GM21576 (cell line): ENCODE data around the gene CRTAC1.

ENCODE experiments used
- ATAC-seq: cut with Tn5 transposase; IDR thresholded peaks from one replicate; pipeline ENCODE4 v1.9.1; 2021; ENCODE audit warnings: mild to moderate bottlenecking, moderate library complexity; ENCODE audit not compliant: unreplicated experiment

Gene CRTAC1, protein sequence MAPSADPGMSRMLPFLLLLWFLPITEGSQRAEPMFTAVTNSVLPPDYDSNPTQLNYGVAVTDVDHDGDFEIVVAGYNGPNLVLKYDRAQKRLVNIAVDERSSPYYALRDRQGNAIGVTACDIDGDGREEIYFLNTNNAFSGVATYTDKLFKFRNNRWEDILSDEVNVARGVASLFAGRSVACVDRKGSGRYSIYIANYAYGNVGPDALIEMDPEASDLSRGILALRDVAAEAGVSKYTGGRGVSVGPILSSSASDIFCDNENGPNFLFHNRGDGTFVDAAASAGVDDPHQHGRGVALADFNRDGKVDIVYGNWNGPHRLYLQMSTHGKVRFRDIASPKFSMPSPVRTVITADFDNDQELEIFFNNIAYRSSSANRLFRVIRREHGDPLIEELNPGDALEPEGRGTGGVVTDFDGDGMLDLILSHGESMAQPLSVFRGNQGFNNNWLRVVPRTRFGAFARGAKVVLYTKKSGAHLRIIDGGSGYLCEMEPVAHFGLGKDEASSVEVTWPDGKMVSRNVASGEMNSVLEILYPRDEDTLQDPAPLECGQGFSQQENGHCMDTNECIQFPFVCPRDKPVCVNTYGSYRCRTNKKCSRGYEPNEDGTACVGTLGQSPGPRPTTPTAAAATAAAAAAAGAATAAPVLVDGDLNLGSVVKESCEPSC

DNA sequence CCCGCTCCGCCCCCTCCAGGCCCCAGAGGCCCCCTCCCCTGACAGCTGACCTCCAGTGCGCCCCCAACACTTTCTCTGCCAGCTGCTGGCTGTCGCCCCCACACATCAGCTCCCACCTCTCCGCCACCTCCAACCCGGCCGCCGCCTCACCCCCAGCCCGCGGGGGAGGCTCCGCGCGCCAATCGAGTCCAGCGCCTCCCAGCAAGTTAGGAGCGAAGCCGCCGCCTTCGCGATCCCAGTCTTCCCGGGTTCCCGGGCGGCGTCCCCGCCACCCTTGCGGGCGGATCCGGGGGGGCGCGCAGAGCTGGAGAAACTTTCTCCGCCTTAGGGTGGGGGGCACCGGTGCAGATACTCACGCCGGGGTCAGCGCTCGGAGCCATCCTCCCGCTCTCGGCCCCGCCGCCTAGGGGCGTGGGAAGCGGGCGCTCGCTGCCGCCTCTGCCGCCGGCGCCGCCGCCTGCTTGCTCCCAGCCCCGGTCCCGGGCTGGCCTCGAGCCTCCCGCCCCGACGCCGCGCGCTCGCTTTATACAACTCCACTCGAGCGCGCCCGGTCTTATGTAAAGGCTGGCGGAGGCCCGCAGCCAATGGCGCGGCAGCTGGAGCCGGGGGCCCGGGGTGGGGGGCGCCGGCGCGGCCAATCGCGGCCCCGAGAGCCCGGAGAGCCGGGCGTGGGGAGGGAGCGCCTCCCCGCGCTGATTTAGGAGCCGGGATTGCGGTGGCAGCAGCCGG is at the start of gene CRTAC1:
CRTAC1 (minus strand) TSS at position 529 of the 729 bp plus-strand sequence; CDS start at position 380, 149 bp downstream.
- ATAC-seq, result no peak

DNA sequence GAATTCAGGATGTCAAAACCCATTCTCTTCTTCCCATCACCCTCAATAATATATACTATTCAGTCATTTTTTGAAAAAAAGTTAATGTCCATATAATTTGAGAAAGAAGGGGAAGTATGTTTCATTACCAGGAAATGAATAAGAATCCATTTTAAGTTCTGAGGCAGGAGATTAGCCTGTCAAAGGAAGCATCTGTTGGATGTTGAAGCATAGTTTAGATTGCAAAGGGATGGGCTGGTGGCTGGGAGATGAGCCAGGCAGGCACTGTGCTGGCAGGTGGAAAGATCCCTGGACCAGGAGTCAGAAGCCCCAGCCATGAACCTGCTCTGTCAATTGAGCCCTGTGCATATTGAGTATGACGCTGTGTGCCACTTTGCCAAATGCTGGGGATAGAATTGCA is 48.4 kb upstream of the CRTAC1 start:
- no peak for ATAC-seq

DNA sequence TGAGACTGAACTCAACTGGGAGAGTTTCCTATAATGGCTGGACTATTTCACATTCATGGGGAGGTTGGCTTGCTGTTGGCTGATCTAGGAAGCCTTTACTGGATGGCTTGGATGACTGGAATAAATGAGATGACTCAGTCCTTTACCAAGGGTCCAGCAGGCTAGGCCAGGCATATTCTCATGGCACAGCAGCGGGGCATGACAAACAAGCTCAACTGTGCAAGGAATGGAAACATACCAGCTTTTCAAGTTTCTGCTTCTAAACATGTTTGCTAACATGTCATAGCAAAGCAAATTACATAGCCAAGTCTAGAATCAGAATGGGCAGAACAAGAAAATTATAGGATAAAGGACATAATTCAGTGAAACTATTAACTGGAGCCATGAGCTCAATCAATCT is 46.8 kb upstream of the CRTAC1 start:
- no peak for ATAC-seq

DNA sequence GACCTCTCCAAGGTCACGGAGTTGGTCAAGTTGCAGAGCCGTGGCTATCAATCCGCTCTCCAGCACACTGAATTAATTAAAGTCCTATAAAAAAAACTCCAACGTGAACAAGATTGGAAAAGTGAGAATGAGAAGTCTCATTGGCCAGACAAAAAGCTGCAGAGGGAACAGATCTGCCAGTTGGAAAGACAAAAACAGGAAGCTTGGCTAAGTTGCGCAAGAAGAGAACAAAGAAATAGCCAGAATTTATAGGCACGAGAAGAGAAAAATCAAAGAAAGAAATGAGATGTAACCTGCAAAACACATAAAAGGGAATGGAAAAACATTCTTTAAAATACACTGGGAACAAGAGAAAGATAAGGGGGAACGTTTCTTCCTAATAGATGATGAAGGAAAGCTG is 45.7 kb upstream of the CRTAC1 start:
- ATAC-seq, result no peak

DNA sequence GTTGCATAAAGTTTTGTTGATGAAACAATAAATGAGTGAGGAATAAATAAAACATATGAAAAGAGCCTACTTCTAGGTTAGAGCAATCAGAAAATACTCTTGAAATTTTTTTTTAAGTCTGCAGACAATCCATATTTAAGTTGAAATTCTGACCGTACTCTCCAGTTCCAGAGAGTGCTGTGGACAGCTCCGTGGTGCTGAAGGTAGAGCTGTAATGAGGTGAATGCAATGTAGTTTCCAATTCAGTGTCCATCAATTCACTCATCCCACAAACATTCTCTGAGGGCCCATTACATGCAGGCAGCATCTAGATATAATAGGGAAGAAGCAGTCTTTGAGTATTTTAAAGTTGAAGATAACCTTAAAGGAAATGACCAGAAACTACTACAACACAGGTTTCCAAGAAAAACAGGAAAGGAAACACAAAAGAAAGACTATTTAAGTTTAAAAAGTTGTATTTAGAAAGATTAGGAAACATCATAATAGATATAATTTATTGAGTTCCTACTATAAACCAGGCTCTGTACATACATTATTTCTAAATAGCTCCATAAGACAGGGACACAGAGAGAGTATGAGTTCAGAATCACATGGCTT is 44.0 kb upstream of the CRTAC1 start:
- ATAC-seq, result no peak

DNA sequence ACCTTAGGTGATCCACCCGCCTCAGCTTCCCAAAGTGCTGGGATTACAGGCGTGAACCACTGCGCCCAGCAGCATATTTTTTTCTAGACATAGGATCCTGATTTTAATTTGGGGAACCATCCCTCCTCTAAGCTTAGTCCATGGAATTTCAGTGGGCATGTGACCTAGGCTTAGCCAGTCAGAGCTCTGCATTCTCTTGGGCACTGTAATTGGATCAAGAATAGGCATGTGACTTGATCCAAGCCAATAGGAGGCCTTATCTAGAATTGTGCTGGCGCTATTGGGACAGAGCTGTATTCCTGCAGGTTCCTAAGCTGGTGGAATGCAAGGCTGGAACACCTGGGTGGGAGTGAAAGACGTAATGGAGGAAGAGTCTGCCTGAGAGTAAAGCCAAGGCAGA is 36.7 kb upstream of the CRTAC1 start:
- no peak for ATAC-seq

DNA sequence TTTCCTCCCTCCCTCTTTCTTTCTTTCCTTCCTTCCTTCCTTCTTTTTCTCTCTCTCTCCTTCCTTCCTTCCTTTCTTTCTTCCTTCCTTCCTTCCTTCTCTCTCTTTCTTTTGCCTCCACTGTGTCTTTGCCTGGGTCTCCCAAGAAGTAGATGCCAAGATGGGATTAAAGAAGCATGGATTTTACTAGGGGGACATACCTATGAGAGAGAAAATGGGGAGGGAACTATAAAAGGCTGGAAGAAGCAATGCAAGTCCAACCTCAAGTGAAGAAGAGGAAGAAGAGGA is 33.3 kb upstream of the CRTAC1 start:
- ATAC-seq, result no peak

DNA sequence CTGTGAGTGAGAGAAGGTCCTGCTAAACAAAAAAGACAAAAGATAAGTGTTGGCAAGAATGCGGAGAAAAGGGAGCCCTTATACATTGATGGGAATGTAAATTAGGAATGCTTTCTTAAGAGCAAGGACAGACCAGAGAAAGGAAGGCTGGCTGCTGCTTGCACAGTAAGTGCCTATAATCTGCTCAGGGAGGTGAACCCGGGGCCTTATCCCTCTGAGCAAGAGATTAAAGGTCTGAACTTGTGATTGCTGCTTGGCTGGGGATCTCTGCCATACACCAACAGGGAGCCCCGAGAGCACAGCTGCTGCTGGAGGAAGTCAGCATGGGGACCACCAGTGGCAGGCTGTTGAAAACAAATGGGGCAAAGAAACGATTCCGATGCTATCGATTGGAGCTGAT is 32.0 kb upstream of the CRTAC1 start:
- ATAC-seq, result no peak

DNA sequence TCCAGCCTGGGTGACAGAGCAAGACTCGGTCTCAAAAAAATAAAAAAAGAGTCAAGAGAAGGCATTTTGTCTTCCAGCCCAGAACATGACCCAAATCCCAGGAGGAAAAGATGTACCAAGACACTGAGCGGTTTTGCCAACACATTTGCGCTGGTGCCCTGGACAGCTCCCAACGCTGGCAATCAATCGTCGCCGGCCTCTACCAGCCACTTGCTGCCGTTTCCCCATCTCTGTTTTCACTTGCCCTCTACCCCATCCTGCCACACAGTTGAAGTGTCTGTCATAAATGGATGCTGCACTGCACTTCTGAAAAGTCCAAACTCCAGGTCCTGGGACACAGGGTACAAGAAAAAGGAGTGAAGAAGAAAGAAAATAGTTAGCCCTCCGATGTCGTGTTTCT is 29.7 kb upstream of the CRTAC1 start:
- no peak for ATAC-seq

DNA sequence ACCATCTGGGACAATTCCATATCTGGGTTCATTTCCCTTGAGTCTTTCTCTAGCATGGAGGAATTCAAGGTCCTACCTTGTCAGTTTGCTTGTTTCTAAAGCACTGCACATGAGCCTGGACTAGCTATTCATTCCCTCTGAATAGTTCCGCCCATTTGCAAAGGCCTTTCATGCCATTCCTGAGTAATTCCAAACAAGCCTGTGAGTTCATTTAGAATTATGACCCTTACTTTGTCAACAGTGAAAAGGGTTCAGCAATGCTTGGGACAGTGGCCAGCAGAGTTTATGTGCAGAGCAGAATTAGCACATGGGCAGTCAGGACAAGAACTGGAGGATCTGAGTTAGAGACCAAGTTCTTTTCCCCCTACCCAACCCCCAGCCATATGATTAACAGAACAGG is 27.9 kb upstream of the CRTAC1 start:
- ATAC-seq, result no peak

DNA sequence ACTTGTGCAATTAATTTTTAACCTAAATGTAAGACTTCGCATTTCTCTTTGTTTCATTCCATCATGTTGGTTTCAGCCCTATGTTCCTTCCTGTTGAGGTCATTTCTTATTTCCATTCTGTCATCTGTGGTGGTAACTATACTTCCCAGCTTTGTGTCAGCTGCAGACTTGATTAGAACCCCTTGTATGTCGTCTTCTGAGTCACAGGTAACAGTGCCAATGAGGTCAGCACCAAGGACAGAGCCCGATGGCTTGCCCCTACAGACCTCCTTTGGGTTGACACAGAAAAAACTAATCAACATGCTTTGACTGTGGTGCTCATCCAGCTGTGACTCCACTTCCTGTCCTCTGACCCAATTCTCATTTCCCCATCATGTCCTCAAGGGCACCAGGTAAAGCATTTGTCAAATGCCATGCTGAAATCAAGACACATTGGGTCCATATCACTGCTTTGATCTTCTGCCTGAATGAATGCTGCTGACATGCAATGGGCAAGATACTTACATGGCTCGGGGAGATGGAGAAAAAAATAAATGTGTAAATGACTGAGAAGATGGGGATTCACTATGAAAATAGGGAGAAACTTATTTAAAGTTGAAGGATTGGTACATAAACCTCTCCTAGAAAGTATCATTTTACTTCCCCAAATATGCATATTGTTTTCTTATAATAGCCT is 25.6 kb upstream of the CRTAC1 start:
- no peak for ATAC-seq

DNA sequence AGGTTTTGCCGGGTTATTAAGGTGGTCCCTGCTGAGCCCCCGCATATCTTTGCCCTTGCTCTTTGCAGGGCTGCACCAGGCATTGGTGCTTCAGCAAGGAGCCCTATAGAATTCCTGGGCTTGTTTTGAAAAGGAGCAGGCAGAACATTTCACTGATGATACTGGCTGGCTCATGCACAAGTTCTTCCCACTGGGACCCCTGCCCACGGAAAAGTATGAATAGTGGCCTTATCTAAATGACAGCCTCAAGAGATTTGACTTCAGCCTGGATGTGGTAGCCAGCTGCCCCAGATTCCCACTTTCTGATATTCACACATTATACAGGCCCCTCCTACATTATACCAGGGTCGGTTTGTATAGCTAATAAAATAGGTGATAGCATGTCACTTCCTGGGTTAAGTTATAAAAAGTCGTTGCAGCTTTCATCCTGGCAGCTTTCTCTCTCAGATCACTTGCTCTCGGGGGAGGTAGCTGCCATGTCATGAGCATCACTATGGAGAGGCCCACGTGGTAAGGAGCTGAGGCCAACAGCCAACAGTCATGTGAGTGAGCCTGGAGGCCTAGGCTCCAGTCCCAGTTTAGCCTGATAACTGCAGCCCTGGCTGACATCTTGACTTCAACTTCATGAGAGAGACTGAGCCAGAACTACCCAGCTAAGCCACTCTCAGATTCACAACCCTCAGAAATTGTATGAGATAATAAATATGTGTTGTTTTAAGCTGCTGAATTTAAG is 16.8 kb upstream of the CRTAC1 start:
- ATAC-seq, result no peak

DNA sequence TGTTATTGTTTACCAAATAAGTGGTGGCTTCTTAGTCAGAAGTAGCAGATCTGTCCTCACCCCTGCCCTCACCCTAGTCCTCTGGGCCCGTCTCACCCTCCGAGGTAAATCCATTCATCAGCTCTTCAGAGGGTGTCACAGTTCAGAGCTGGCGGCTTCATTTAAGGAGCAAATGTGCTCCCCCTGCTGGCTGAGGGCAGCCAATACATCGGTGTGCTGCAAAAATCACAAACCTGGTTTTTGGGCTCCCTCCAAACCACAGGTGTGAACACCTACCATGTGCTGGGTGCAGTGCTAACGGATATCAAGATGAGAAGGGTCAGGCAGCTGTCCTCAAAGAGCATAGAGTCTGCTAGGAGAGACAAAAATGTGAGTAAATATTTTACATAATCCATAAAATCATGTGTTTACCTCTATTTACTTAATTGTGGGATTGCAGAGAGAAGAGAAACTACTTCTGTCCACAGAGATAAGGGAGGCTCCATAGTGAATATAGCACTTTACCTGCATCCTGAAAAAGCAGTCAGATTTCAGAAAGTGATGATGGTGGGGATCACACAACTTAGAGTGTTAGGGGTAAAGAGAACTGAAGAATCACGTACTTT is 15.5 kb upstream of the CRTAC1 start:
- no peak for ATAC-seq

DNA sequence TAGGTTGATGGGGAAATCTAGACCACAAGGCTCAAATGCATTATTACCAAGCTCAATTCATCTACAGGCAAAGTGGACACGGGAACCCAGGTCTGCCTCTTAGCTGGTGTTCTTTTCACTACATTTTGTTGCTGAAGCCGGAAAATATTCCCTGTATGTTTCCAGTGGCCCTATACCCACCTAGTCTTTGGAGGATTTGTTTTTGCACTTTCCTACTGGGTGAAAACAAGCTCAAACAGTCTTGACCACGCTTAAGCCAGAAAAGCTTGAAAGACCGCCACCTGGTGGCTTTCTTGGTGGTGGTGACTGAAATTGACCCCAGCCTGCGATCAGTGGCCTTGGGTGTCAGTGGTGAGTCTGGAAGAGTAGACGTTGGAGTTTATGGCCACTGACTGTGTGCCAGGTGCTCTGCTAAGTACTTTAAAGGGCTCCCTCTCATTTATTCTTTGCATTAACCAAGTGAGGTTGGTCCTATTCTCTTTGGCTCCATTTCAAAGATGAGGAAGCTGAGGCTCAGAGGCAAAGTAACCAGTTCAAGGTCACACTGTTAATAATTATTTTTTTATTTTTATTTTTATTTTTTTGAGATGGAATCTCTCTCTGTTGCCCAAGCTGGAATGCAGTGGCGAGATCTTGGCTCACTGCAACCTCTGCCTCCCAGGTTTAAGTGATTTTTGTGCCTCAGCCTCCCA is 11.1 kb upstream of the CRTAC1 start:
- ATAC-seq, result no peak

DNA sequence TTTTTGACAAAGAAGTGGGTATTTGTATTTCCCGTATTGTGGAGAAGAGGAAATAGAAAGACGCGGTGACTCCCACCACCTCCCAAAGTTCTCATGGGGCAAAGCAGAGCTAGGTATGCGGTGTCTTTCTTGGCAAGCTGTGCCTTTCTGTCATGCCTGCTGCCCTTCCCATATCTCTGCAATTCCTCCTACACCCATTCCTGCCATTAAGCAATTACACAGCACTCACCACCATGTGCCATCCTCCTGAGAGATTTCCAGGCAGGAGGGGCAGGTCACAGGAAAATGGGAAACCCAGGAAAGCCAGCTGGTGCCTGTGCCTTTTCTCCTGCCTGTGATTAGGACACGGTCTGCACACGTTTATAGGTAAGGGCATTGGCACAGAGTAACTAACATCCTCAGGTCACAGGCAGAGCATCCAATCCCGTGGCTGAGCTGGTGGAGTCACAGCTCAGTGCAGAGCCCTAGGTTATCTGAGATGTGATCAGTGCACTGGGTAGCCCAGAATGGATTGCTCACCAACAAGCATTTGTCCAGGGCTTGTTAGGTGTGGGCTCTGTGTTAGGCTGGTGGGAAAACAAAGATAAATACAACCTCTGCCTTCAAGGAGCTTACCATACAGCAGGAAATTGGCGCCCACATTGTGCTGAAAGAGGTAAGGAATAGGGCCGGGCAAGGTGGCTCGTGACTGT is 9.4 kb upstream of the CRTAC1 start:
- ATAC-seq, result no peak

DNA sequence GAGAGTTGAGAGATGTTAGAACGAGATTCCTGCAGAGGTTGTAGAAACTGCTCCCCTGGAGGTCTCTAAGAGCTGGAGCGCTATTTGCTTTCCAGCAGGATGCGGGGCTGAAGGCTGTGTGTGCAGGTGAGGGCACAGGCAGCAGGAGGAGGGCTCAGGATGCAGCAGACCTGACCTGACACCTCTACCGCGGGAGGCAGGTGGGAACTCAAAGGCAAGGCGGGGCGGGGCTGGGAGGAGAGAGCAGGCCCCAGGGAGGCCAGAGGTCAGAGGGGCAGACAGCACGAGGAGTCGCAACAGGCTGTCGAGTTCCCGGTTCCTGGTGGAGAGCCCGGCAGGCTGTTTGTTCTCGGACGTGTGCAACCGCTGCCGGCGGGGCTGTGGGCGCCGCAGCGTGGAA is 7.9 kb upstream of the CRTAC1 start:
- ATAC-seq, result no peak

DNA sequence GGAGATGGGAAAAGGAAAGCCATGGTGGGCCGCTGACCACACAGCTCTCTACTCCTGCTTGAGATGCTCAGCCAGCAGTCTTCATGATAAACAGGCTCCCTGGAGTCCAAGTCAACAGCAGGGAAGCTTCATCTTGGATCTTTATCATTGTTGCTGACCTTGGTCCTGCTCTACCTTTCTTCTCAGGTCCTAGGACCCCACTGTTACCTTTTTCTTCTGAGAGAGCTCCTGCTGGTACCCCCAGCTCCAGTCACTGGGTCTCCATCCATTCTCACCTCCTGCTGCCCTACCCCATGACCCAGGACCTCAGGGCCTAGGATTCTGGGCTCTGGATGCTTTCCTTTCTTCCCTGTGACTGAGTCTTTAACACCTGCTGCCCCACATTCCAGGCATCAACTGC is 5.2 kb upstream of the CRTAC1 start:
- no peak for ATAC-seq

DNA sequence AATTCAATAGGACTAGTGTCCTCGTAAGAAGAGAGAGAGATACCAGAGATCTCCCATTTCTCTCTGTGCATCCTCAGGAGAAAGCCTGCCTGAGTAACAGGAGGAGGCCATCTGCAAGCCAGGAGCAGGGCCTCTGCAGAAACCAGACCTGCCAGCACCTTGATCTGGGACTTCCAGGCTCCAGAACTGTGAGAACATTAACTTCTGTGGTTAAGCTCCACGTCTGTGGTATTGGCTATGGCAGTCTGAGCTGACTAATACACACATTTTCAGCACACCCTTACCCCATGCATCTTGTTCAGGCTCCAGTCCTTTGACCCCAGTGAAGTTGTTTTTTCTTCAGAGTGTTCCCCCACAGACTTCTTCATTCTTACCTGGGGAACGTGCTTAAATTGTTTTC is 3.1 kb upstream of the CRTAC1 start:
- ATAC-seq, result no peak

DNA sequence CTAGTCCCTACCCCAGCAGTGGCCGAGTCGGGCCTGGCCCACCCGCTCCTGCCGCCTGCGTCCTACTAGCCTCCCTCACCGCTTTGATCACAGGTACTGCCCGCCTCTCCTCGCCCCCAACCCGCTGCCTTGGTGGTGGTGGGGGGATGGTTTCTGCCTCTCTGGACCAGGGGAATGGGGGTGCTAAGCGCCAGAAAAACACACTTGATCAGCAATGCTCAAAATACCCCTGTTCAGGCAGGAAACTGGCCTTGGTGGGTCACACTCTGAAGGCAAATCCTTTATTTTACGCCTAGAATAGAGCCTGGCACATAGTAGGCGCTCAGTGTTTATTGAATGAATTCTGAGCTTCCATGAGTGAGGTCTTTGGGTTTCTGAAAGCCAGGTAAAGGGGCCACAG is 1.0 kb upstream of the CRTAC1 start:
- ATAC-seq, result no peak
